HG03039 (cell line): Measurements from ENCODE around the gene RANGAP1.
"Not testable (repeated sequence)": the region's sequence is repeated elsewhere in the genome, so short reads cannot be mapped to it uniquely, and the experiment has no call there.

Source experiments
- ATAC-seq: cut with Tn5 transposase; IDR thresholded peaks from one replicate; pipeline ENCODE4 v1.9.1; 2021; ENCODE audit warnings: mild to moderate bottlenecking, moderate library complexity; ENCODE audit not compliant: unreplicated experiment

RANGAP1 gene

GRCh38 chr22:41261541-41262249 is 24.3 kb downstream of the RANGAP1 start:
- ATAC-seq = no peak

- ATAC-seq = no peak
Observed at GRCh38 chr22:41260871-41261270, 25.1 kb downstream of the RANGAP1 start.

- not testable (repeated sequence) for ATAC-seq
Observed at GRCh38 chr22:41259756-41260155, 26.2 kb downstream of the RANGAP1 start.

- no peak for ATAC-seq
Observed at GRCh38 chr22:41257696-41258095, 28.3 kb downstream of the RANGAP1 start.

- no peak for ATAC-seq
Observed at GRCh38 chr22:41256254-41257253, 29.4 kb downstream of the RANGAP1 start.

GRCh38 chr22:41254230-41254629 is 31.8 kb downstream of the RANGAP1 start:
- ATAC-seq = no peak

- ATAC-seq = no peak
Observed at GRCh38 chr22:41252365-41252764, 33.6 kb downstream of the RANGAP1 start.

- ATAC-seq = no peak
Observed at GRCh38 chr22:41250127-41250526, 35.9 kb downstream of the RANGAP1 start.

GRCh38 chr22:41249442-41249841 is 36.5 kb downstream of the RANGAP1 start:
- ATAC-seq = no peak

- ATAC-seq = no peak
Observed at GRCh38 chr22:41248758-41249157, 37.2 kb downstream of the RANGAP1 start.

GRCh38 chr22:41248314-41248713 is 37.7 kb downstream of the RANGAP1 start:
- ATAC-seq = no peak

GRCh38 chr22:41247703-41248102 is 38.3 kb downstream of the RANGAP1 start:
- no peak for ATAC-seq

GRCh38 chr22:41245917-41246499 is 40.0 kb downstream of the RANGAP1 start:
- ATAC-seq = no peak

GRCh38 chr22:41243361-41243760 is 42.6 kb downstream of the RANGAP1 start:
- no peak for ATAC-seq

GRCh38 chr22:41242396-41243117 is 43.4 kb downstream of the RANGAP1 start:
- no peak for ATAC-seq

- ATAC-seq = no peak
Observed at GRCh38 chr22:41241133-41241676, 44.8 kb downstream of the RANGAP1 start.

GRCh38 chr22:41240377-41241132 is 45.4 kb downstream of the RANGAP1 start, which contains the start of gene CHADL:
TSS of gene CHADL (minus strand) at chr22:41240931. CDS start at chr22:41240881, 50 bp downstream.
- ATAC-seq = no peak

GRCh38 chr22:41239443-41240128 is 46.4 kb downstream of the RANGAP1 start:
- no peak for ATAC-seq
